MCF 10A (cell line): Measurements from ENCODE around the gene IL36RN. TPM values are rescaled to one million over a fixed set of nuclear protein-coding genes. Genes with fewer than 3 reads are reported as not detected.

Source experiments
- BruUV-seq: library from RNA; stranded (reverse); fragments of 400-500 nt; replicated peaks from 2 replicates; lab custom pipeline; 2021; lab: Mats Ljungman, UMichigan
- CTCF ChIA-PET: fragments of 300-600 bp; sonication (Branson Sonifier 250); formaldehyde crosslinking; extraction: SDS; loops from one replicate; lab custom pipeline; 2021; ENCODE audit warnings: antibody characterized with exemption, inconsistent platforms; lab: Yijun Ruan, JAX
- POLR2A ChIA-PET: fragments of 300-600, 350-650 bp; sonication (Branson Sonifier 250); formaldehyde crosslinking; extraction: SDS; loops from one replicate; lab custom pipeline; 2020; ENCODE audit warnings: antibody characterized with exemption, inconsistent platforms; lab: Yijun Ruan, JAX
- DNase-seq: peaks from one replicate; pipeline ENCODE4 v3.0.0-alpha.2; 2018; ENCODE audit not compliant: unreplicated experiment
- H3K27ac Mint-ChIP-seq: one replicate; pipeline ENCODE4 v1.8.0; 2022; ENCODE audit warnings: mild to moderate bottlenecking, low read depth, mixed read lengths; ENCODE audit not compliant: unreplicated experiment
- H3K27me3 Mint-ChIP-seq: one replicate; pipeline ENCODE4 v1.8.0; 2022; ENCODE audit warnings: mixed read lengths; ENCODE audit not compliant: insufficient read depth, unreplicated experiment
- H3K36me3 Mint-ChIP-seq: one replicate; pipeline ENCODE4 v1.8.0; 2022; ENCODE audit warnings: mild to moderate bottlenecking, moderate library complexity, mixed read lengths; ENCODE audit not compliant: insufficient read depth, unreplicated experiment
- H3K4me1 Mint-ChIP-seq: one replicate; pipeline ENCODE4 v1.8.0; 2022; ENCODE audit warnings: mixed read lengths; ENCODE audit not compliant: insufficient read depth, unreplicated experiment
- H3K4me3 Mint-ChIP-seq: one replicate; pipeline ENCODE4 v1.8.0; 2022; ENCODE audit warnings: mild to moderate bottlenecking, moderate library complexity, mixed read lengths; ENCODE audit not compliant: unreplicated experiment
- H3K9me3 Mint-ChIP-seq: one replicate; pipeline ENCODE4 v1.8.0; 2022; ENCODE audit warnings: mixed read lengths; ENCODE audit not compliant: unreplicated experiment
- CTCF ChIP-seq: fragments of 200-600 bp; IDR thresholded peaks from one replicate; pipeline ENCODE4 v1.8.0; 2022; ENCODE audit warnings: antibody characterized with exemption, mild to moderate bottlenecking; ENCODE audit not compliant: unreplicated experiment
- intact Hi-C: fragments of 100-400 bp; cut with micrococcal nuclease; formaldehyde crosslinking; loops from 2 replicates; pipeline ENCODE4 v1.14.1; 2022
- total RNA-seq: library from RNA; stranded (reverse); gene quantifications from 2 replicates; pipeline ENCODE4 v1.2.3, GENCODE V29; 2022

IL36RN gene
- total RNA-seq, 1 experiment from 2014 or later = not detected

- BruUV-seq = no TSS peak
- POLR2A ChIA-PET = no interaction called here
- H3K4me3 Mint-ChIP-seq = no peak overlapping the region
- H3K36me3 Mint-ChIP-seq = peaks cover 5% of the 10 kb centered on the region
- CTCF ChIA-PET = interaction anchor here (0.7 to 1.7 kb wide), 2 partner anchors 9 to 48 kb away, joined by 4 read pairs; no protein-coding TSS in a partner anchor
- H3K4me1 Mint-ChIP-seq = peaks cover 15% of the 10 kb centered on the region
- no peak for DNase-seq
- intact Hi-C loops = no loop called here
- no peak for TF ChIP-seq CTCF
- peaks cover 8% of the 10 kb centered on the region for H3K9me3 Mint-ChIP-seq
- no peak overlapping the region for H3K27ac Mint-ChIP-seq
- H3K27me3 Mint-ChIP-seq = no peaks in the 10 kb centered on the region
Observed at GRCh38 chr2:113069676-113070605, 10.9 kb downstream of the IL36RN start.

- Mint-ChIP-seq H3K27ac (no peak overlapping the region), H3K4me1 (peaks cover 15% of the 10 kb centered on the region), H3K9me3 (peaks cover 8% of the 10 kb centered on the region), H3K27me3 (no peaks in the 10 kb centered on the region), H3K4me3 (no peak overlapping the region), H3K36me3 (no peaks in the 10 kb centered on the region)
- no peak for DNase-seq
- no TSS peak for BruUV-seq
- POLR2A ChIA-PET = no interaction called here
- no peak for TF ChIP-seq CTCF
- CTCF ChIA-PET = interaction anchor here (1.7 kb wide), 1 partner anchor 9 kb away, joined by 4 read pairs; no protein-coding TSS in a partner anchor
- intact Hi-C loops = no loop called here
Observed at GRCh38 chr2:113070606-113070975, 11.6 kb downstream of the IL36RN start.

GRCh38 chr2:113072584-113072983 lies 13.6 kb downstream of the IL36RN start:
- H3K27me3 Mint-ChIP-seq = no peaks in the 10 kb centered on the region
- H3K4me1 Mint-ChIP-seq = peaks cover 17% of the 10 kb centered on the region
- no peak for TF ChIP-seq CTCF
- H3K36me3 Mint-ChIP-seq = no peaks in the 10 kb centered on the region
- DNase-seq = no peak
- peaks cover 7% of the 10 kb centered on the region for H3K9me3 Mint-ChIP-seq
- ChIA-PET CTCF (interaction anchor here (1.5 to 1.9 kb wide), 2 partner anchors 127 to 318 kb away, joined by 4 to 6 read pairs; no protein-coding TSS in a partner anchor), POLR2A (interaction anchor here (0.6 to 1.0 kb wide), 2 partner anchors 87 to 168 kb away, joined by 3 to 4 read pairs; no protein-coding TSS in a partner anchor)
- no peak overlapping the region for H3K27ac Mint-ChIP-seq
- no peak overlapping the region for H3K4me3 Mint-ChIP-seq
- intact Hi-C loops = no loop called here
- BruUV-seq = no TSS peak

GRCh38 chr2:113073325-113073834 lies 14.4 kb downstream of the IL36RN start:
- DNase-seq = no peak
- ChIA-PET CTCF (interaction anchor here (1.4 to 1.9 kb wide), 3 partner anchors 63 to 317 kb away, joined by 3 to 6 read pairs (median 4); no protein-coding TSS in a partner anchor), POLR2A (interaction anchor here (0.6 to 1.0 kb wide), 2 partner anchors 88 to 167 kb away, joined by 3 to 4 read pairs; no protein-coding TSS in a partner anchor)
- no peak for TF ChIP-seq CTCF
- no peaks in the 10 kb centered on the region for H3K9me3 Mint-ChIP-seq
- no peaks in the 10 kb centered on the region for H3K36me3 Mint-ChIP-seq
- H3K27ac Mint-ChIP-seq = no peak overlapping the region
- peaks cover 25% of the 10 kb centered on the region for H3K4me1 Mint-ChIP-seq
- no peaks in the 10 kb centered on the region for H3K27me3 Mint-ChIP-seq
- intact Hi-C loops = no loop called here
- no TSS peak for BruUV-seq
- no peak overlapping the region for H3K4me3 Mint-ChIP-seq
